GM19351 (cell line): ENCODE results near the gene SLC2A13.
"Not testable (repeated sequence)": the region's sequence is repeated elsewhere in the genome, so short reads cannot be mapped to it uniquely, and the experiment has no call there.

Experiments
- ATAC-seq: cut with Tn5 transposase; IDR thresholded peaks from one replicate; pipeline ENCODE4 v1.9.1; 2021; ENCODE audit warnings: mild to moderate bottlenecking, moderate library complexity; ENCODE audit not compliant: unreplicated experiment

SLC2A13 gene

DNA sequence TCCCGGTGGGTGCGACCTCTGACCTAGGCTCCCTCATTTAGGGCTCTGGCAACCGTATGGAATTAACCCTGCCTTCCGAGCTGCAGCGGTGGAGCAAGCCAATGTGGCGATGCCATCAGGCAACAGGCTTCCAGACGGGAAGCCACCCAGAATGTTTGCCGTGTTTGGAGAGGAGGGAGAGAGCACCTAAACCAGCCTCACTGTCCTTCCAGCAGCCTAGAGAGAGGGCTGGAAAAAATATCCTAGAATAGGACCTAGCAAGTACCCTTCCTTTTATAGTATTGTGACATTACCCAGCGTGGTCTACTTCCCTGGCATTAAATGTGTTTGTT lies 287 bp upstream of the SLC2A13 start:
- no peak for ATAC-seq

DNA sequence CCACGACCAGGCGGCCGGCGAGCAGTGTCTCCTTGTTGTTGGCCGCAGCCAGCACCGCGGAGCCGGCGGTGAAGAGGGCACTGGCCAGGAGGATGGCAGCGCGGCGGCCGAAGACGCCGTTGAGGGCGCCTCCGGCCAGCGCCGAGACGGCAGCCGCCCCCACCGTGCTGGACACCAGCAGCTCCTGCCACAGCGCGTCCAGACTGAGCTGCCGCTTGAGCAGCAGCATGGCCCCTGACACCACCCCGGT lies 691 bp downstream of the SLC2A13 start:
- ATAC-seq, result peak; percentile 38

DNA sequence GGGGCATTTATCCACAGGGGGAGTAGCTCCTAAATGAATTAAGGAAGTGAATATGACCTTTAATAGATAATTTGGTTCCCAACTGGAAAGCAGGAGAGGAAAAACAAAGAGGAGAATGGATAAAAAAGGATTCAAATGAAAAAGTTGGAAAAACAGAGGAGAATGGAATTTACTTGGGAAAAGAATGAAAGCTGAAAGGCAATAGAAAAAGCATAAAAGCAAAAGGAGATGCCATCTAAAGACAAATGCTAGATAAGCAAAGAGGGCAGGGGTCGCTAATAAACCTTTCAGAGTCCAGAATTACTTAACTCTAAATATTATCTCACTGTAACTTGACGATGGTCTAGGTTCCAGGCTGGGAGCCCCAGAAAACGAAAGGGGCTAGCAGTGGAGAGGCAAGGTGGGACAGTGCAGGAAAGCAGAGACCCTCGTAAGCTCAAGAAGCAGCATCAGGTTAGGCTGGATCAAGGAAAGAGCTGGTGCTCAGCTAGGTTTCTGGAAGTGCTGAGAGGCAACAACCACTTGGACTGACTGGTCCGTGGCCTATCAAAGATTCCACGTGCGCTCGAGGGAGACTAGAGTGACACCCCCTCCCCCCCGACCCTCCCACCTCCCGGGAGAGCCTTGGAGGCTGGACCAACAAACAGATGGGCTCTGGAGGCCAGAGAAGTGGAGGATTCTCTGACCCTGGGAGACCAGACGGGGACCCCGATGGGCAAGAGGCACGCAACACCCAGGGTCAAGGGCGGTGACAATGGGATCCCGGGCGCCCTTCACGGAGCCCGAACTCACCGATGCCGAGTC lies 1.2 kb downstream of the SLC2A13 start:
- ATAC-seq, result no peak

DNA sequence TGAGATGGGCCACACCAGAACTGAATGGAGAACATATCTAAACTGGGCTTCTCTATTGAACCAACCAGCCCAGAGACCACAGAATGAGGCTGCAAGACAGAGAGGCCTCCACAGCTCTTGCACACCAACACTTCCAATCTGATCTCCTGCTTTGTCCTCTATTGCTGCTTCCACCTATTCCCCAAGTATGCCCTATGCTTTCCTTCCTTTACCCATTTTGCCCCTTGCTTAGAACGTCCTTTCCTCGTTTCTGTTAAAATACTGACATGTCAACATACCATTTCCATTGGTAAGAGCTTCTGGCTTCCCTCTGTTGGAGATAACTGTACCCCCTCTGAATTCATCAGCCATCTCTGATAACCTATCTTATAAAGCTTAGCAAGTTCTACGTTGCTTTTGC lies 2.8 kb downstream of the SLC2A13 start:
- no peak for ATAC-seq

DNA sequence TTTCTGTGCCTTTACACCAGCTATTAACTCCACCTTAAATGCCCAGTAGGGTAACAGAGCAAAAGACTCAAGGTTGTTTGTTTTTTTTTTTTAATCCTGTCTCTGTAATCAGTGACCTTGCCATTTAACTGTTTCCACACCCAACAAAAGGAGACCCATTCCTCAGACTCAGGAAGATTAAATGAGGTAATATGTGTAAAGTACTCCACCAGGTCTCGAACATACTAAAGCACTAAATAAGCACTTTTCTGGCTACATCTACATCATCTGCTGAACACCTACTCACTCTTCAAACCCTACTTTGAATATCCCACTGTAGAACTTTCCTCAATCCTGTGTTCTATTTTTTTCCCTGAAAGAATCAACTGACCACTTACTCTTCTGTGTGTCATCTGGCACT lies 4.1 kb downstream of the SLC2A13 start:
- ATAC-seq, result no peak

DNA sequence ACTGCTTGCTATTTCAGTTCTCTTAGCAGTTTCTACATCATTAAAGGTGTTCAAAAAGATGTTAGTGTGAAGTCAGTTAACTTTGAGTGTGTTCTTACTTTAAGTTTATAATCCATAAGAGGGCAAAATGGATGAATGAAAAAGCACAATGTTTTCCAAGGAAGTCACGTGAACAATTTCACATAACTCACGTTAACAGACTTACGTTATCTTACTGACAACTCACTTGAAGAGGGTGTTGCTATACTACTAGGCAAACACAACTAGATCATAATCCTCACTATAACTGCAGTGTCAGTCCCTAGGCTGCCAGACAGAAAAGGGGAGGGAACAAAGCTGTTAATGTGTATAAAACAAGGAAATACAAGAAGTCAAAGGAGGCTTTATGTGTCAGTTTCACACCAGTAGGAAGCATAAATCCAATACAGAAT lies 6.4 kb downstream of the SLC2A13 start:
- no peak for ATAC-seq

DNA sequence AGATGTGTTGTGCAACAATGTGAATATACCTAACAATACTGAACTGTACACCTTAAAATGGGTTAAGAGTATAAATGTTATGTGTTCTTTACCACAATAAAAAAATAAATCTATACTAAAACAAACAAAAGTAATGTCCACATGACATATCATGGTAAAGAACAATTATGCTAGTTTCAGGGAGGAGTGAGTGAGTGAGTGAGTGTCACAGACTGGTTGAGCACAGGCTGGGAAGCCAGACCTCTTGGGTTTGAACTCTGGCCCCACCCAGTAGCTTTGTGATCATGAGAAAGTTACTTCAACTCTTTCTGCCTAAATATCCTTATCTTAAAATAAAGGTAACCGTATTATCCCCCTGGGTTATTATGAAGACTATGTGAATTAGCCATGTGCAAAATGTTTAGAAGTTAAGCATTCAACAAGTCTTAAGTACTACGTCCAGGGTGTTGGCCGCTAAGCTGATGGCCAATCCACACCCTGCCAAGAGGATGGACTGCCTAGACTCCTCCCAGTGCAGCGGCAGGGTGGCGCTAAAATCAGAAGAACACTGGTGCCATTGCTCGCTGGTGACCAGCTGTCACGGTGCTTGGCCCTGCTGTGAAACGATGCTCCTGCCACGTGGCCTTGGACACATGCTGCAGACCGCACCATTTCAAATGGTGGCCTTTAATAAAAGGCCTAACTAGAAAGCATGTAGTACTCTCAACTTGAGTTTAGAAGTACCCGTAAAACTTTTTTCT lies 7.3 kb downstream of the SLC2A13 start:
- ATAC-seq, result no peak

DNA sequence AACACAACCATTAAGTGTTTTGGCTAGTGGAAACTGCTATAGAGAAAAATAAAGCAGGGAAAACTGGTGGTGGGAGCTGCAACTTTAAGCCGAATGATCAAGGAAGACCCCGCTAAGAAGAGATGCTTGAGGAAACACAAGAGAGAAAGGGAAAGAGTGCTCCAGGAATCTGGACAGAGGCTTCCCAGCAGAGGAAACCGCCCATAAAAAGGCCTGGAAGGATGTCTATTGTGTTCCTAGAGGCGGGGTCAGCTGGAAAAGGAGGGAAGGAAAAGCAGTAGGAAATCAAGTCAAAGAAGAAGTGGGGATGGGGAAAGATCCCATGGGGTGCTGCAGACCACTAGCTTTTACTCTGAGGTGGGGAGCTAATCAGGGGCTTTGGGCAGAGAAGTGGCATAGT lies 12.4 kb downstream of the SLC2A13 start:
- no peak for ATAC-seq

DNA sequence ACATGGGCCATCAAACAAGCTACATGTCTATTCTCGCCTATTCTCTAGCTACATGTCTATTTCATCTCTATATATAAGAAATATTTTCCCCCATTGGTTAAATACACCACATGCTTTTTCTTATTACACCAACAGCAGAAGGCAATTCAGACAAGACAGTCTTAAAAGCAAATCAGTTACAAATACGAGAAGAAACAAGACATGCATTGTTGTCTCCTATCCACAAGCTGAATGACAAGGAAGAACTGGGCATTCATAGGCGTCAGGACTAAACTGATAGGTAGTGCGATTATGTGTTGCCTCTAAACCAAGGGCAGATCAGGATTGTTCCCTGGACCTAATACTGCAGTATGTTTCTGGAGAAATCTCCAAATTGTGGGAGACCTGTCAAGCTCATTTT lies 19.4 kb downstream of the SLC2A13 start:
- no peak for ATAC-seq

DNA sequence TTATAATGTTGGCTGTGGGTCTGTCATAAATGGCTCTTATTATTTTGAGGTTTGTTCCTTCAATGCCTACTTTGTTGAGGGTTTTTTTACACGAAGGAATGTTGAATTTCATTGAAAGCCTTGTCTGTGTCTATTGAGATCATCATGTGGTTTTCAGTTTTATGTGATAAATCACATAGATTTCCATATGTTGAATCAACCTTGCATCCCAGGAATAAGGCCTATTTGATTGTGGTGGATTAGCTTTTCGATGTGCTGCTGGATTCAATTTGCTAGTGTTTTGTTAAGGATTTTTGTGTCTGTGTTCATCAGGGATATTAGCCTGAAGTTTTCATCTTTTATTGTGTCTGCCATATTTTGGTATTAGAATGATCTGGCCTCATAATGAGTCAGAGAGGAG lies 27.6 kb downstream of the SLC2A13 start:
- no peak for ATAC-seq

DNA sequence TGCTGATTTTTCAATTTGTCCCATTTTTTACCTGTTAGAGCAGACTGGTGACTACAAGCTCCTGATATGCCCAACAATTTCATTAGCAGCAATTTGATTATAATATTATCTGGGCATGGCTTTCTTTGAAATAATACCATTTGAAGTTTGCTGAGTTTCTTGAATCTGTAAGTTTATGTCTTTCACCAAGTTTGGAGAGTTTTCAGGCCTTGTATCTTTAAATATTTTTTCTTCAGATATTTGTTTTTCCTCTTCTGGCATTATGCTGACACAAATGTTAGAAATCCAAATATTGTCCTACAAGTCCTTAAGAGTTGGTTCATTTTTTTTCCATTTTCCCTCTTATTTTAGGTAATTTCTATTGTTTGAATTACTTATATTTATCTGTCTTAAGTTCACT lies 30.4 kb downstream of the SLC2A13 start:
- no peak for ATAC-seq

DNA sequence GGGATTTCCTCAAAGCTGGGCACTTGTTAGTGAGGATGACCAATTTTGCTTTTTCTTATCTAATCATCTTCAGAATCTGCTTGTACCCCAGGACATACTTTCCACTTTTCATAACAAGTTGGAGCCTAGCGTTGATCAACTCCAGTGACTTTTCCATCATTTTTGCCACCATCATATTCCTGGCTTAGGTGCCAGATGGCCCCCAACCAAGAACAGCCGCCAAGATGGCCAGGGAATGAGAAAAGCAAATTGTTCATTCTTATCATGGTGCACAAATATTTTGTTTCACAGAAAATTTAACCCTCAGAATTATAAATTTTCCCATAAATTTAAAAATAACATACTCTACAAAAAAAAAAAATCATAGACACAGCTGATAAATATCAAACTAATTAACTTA lies 37.5 kb downstream of the SLC2A13 start:
- no peak for ATAC-seq

DNA sequence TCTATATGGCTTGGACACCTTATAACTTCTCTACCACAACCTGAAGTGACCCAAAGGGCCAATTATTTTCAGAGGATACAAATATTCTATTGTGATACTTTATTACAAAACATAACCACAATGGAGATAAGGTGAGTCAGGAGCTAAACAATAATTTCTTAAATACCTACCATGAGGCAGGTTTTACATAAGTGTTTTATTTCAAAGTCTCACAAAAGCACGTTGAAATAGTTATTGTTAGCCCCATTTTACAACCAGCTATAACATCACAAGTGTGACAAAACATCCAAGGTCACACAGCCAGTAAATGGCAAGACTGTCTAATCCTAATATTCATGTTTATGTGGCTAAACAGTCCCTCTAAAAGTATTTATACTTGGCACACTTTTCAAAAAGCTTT lies 40.2 kb downstream of the SLC2A13 start:
- ATAC-seq, result no peak

DNA sequence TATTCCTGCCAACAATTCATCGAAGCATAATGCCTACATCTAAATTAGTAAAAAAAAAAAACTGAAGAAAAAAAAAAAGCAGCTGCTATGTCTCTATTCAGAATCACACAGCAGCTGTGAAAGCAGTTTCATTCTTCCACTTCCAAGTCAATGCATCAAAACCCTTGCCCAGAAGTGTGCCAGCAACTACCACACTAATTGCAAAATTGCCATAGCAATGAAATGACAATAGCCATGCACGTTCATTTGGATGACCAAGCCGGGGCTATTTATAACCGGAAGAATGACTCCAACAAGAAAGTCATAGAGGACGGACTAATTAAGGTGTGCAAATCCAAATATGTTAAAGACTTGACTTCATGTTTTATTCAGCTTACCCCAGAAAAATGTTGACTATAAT lies 42.5 kb downstream of the SLC2A13 start:
- ATAC-seq, result no peak

DNA sequence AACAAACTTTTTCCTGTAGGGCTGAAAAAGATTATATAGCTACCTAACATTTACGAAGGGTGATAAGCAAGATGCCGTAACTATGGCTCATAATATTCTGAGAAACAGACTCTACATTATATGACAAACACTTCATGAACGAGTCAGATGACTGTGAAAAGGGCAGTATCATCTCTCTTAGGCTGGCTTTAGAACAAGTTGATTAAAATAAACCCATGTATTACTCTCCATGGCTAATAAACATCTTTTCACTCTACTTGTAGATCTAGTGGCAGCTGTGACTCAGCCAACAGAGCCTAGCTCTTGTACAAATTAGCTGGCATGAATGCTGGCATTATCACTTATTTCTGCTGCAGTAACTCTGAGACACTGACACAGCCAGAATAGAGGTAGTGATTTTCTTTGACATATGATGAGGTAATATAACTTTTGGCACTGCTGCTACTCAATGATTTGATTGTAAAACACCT lies 47.1 kb downstream of the SLC2A13 start:
- no peak for ATAC-seq

DNA sequence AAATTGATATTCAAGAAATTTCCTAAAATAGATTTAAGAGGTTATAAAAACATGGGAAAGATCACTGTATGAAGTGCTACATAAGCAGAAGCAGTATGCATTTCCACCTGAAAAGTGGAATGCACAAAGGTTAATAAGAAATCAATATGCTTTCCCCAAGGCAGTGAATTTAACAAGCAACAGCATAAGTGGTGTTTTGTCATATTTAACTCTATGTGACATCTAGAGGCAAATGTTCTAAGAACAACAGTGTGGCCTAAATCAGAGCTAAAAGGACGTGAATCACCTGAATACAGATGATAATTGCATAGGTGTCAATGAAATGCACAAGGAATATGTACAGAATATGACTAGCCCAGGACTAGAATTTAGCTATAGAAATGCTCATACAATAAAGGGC lies 49.5 kb downstream of the SLC2A13 start:
- ATAC-seq, result no peak

DNA sequence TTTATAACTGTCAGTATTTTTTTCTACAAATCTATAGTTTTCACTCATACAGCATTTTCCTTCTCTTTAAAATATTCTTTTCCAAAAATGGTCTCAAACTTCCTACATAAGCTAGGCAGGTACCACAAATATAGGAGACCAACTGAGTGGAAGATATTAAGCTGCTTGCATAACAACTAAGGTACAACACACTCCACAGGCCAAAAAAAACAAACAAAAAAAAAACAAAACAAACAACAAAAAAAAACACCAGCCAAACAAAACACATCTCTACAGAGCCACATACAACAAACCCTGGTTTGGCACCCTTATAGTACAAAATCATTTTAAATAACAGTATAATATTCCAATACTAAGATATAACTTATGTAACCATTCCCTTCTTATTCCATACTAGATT lies 50.1 kb downstream of the SLC2A13 start:
- no peak for ATAC-seq

DNA sequence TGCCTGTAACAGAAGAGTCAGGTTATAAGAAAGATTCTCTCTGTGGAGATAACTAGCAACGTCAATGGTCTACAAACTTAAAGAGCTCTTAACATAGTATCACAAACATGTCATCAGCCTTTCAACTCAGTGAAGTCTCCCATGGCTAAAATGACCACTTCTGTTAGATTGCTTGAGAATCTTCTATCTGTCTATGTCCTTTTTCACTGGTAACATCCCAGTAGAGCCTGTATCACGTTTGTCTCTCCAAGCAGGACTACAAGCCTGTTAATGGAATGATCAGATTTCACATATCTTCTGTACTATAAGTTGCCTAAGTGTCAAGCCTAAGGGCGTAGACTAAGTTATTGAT lies 50.7 kb downstream of the SLC2A13 start:
- no peak for ATAC-seq

DNA sequence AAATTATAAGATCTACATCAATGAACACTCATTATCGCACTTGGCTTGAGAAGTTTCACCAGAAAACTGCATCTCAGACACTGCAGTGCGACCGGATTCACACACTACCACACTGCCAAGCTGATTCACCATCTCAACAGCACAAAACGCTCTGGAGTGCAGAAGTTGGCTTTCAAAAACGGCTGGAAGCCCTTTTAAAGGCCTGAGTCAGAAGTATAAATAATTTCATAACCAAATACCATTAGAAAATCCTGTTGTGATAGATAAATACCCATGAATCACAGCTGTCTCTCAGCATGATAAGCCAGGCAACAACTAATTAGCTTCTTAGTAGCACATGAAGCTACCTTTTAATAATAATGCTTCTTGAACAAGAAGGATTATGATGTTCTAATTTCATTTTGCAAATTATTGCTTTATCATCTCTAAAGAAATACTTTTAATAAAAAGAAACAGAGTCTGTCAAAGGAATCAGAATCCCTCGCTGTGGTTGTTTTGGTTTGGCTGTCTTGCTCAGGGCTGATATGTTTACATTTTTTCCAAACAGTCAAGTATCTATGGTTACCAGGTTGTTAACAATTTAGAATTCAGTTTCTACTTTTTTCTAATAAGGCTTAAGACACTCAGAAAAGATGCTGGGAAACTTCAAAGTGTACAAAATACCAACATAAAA lies 51.2 kb downstream of the SLC2A13 start:
- no peak for ATAC-seq

DNA sequence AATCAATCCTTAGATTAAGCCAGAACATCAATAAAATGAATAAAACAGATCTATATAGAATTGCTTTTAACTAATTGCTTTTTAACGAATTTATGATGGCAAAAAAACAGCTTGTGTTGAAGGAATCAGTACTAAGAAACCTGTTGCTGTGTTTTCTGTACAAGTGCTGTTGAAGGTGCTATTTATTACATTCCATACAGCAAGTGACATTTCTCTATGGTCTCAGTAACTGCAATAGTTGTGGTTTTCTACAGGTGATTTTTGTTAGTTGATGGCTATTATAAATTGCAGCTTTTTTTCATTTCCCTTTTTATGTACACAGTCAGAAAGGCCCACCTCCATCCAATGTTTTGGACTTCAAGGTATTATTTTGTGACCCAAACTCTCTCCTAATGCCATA lies 56.6 kb downstream of the SLC2A13 start:
- ATAC-seq, result no peak

DNA sequence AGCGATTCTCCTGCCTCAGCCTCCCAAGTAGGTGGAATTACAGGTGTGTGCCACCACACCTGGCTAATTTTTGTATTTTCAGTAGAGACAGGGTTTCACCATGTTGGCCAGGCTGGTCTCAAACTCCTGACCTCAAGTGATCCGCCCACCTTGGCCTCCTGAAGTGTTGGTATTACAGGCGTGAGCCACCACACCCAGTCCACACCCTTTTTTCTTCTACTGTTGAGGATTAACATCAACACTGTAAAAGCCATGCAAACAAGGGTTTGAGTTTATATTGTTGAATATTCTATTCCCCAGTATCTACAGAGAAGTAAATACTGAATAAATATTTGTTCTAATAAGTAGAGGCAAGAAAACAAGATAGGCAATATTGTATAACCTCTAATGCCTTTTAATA lies 58.9 kb downstream of the SLC2A13 start:
- not testable (repeated sequence) for ATAC-seq

DNA sequence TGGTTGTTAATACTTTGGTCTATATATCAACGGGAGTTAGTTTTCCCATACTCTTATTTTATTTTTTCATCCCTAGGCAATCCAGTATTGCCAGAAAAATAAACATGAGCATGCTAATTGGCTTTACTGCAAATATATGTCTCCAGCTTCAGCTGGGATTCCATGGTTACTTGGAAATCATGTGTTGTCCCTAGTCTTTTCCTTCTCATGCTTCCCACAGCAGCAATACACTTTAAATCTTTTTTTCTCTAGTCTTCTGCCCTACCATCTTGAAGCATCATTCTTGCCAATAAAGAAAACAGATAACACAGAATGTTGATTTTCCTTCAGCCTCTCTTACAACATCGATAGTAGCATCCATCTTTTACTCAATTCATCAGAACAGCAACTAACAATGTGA lies 60.2 kb downstream of the SLC2A13 start:
- ATAC-seq, result no peak
